Activated naive CD4-positive, alpha-beta T cell (primary cell): ENCODE data around the gene MARF1.
"Not testable (repeated sequence)": the region's sequence is repeated elsewhere in the genome, so short reads cannot be mapped to it uniquely, and the experiment has no call there.

Experiments used
- DNase-seq, 4 experiments: peaks; one replicate each; lab custom pipeline; 2025; lab: John Stamatoyannopoulos, UW

The MARF1 gene

GRCh38 chr16:15573274-15573895 lies 69.6 kb downstream of the MARF1 start:
- DNase-seq = no peak

DNA sequence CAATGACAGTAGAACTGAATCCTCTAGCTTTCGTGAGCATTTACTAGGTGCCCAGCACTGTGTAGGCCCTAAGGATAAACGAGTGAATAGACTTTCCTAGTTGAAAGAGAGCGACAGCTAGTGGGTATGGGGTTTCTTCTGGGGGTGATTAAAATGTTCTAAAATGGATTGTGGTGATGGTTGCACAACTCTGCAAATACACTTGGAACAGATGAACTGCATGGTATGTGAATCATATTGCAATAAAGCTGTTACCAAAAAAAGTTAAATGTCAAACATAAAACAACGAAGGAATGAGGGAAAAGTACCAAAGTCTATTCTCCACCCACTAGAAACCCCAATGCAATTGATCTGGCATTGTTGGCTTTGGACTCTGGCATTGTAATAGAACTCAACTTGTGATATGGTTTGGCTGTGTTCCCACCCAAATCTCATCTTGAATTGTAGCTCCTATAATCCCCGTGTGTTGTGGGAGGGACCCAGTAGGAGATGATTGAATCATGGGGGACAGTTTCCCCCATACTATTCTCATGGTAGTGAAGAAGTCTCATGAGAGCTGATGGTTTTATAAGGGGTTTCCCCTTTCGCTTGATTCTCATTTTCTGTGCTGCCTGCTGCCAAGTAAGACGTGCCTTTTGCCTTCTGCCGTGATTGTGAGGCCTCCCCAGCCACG lies 70.5 kb downstream of the MARF1 start:
- no peak for DNase-seq

- no peak for DNase-seq
These were observed 71.4 kb downstream of the MARF1 start for GRCh38 chr16:15571557-15571956.

GRCh38 chr16:15570666-15571065 lies 72.3 kb downstream of the MARF1 start:
- DNase-seq = not testable (repeated sequence)

DNA sequence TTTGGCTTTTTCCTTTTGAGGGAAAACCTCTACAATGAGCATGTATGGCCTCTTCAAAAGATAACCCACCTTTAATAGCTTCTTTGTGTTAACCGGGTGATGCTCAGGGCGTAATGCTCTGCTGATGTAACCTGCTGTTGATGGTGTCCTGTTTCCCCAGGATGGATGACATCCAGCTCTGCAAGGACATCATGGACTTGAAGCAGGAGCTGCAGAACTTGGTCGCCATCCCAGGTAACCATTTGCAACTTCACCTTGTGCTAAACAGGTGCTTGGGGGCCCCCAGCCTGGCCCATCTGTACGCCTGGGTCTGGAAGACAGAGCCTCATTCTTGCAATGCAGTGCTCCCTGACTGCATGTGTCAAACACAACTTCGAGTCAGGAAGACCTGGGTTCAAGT lies 75.1 kb downstream of the MARF1 start:
- no peak for DNase-seq

DNA sequence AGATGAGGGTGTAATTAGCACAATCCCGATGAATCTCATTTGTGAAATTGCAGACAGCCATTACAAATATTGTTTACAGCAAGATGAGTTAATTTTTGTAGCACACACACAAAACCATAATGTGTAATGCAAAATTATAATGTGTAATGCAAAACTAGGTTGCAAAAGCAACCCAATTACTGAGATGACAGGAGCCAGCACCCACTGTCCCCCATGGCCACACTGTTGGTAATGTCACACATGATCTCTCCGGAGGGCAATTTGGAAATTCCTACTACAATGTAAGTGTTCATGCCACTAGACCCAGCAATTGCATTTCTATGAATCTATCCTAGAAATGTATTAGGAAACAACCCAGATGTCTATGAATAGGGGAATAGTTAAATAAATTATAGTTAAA lies 76.9 kb downstream of the MARF1 start:
- DNase-seq = no peak

DNA sequence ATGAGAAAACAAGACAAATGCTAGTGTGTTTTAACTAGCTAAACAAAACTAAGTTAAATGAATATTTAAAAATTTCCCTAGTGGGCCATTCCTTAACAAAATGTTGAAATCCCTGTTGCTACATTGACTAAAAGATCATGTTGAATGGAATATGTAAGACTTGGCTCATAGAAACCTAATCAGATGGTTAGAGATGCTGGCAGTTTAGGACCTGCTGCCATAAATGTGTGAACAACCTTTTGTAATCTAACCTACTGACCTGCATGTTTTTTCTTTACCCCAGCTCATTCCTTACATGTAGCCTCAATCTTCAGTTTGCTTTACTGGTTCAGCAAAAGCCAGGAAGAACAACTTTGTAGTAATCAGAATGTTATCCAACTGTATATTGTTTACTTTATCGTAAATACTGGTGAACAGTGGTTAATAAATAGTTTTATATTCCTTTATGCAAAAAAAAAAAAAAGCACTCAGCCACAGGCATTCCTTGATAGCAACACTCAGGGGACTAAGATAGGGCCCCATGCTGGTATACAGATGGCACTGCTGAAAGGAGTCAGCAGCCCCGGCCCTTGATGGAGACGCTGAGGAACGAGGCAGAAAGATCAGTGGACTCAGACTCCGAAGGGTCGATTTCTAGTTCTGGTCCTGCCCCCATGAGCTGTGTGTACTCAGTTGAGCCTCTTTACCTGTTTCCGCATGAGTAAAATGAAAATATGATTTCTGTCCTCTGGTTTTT lies 78.2 kb downstream of the MARF1 start:
- DNase-seq = no peak

DNA sequence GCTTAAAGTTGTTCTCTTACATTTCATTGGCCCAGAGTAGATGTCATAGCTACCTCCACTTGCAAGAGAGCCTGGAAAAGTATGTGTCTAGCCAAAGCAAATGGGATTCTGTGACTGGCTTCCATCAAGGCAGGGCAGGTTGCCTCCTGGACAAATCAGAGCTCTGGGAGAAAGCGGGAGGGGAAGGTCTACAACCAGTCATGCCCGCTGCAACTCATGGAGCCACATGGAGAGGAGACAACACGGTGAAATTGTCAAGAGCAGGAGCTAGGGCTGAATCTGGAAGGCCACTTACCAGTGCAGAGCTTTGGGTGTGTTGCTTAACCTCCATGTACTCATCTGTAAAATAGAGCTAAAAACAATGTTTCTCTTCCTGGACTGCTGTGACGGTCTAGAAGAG lies 83.8 kb downstream of the MARF1 start:
- no peak for DNase-seq

- no peak for DNase-seq
These were observed 85.7 kb downstream of the MARF1 start for GRCh38 chr16:15557258-15557657.

- no peak for DNase-seq
These were observed 86.8 kb downstream of the MARF1 start for GRCh38 chr16:15556130-15556529.

DNA sequence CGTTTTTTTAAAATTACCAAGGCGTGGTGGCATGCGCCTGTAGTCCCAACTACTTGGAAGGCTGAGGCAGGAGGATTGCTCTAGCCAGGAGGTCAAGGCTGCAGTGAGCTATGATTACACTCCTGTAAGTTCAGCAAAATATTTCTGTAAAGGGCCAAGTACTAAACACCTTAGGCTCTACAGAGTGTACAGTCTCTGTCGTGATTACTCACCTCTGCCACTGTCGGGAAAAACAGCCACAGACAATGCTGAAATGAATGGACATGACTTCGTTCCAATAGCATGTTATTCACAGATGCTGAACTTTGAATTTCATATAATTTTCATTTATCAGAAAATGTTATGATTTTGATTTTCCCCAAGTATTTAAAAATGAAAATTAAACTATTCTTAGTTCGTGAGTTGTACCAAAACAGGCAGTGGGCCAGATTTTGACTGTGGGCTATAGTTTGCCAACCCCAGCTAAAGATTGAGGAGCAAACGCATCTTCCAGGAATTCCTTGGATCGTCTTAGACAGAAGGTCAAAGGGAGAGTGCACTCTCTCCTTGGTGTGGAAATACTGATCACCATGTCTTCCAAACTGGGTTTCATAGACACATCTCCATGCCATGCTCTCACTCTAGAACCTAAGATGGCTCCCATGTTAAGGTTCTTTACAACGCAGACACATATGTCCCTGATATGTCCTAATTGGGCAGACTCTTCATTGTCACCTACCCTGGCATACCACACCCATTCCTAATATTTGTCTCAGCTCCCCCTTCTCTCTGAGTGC lies 89.5 kb downstream of the MARF1 start:
- no peak for DNase-seq

GRCh38 chr16:15552507-15552906 lies 90.4 kb downstream of the MARF1 start:
- DNase-seq = no peak

- no peak for DNase-seq
These were observed 94.5 kb downstream of the MARF1 start for GRCh38 chr16:15548482-15548891.

- no peak for DNase-seq
These were observed 95.2 kb downstream of the MARF1 start for GRCh38 chr16:15547768-15548096.

GRCh38 chr16:15547072-15547767 lies 95.7 kb downstream of the MARF1 start:
- DNase-seq = not testable (repeated sequence)

GRCh38 chr16:15545544-15545943 lies 97.4 kb downstream of the MARF1 start:
- no peak for DNase-seq

DNA sequence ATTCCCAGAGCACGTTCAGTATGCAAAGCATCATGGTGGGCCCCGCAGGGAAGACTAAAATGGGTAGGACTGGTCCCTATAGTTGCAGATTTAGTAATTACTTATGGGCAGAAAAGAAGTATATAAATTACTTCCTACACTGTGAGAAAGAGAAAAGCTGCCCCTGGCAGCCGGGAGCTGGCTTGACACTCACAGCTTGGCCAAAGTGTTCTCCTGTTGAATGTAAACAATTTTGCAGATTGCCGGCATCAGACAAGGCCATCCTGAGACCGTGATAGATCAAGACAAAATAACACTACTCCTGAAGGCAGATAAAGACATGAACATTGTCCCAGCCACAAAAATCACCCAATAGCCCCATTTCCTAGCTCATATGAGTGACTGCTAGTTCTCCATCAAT lies 98.5 kb downstream of the MARF1 start:
- DNase-seq = no peak
